GM12892 (cell line): ENCODE results near the gene CAMTA1.

ENCODE experiments used
- POLR2A ChIP-seq: IDR thresholded peaks from 2 replicates; pipeline ENCODE4 v1.6.1; 2011; ENCODE audit warnings: low read depth, low read length, control low read depth
- POLR2AphosphoS5 ChIP-seq: IDR thresholded peaks from 2 replicates; pipeline ENCODE4 v1.6.1; 2011; ENCODE audit warnings: low read depth, low read length, control low read depth

DNA sequence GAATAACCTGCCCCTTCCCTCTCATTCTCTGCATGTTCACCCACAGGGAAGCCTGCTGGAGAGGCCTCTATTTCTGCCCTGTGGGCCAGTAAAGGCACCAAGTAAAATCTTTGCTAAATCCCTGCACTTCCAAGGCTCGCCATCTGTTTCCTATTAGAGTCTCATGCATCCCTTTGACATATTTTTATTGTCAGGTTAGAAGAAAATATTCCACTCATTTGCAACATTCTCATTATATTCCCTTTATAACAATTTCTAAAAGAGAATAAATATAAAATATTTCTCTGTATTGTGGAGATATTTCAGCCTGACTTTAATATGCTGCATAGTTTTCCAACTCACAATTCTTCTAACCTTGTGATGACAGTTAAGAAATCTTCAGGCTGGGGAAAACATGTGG lies 645.4 kb downstream of the CAMTA1 start:
- no peak for TF ChIP-seq POLR2A
- no peak for TF ChIP-seq POLR2AphosphoS5
